HG03520 (cell line): ENCODE results near the gene SMAD3.
A peak's percentile ranks its signal among the peaks of the same experiment; 100 is the strongest.

Source experiments
- ATAC-seq: cut with Tn5 transposase; IDR thresholded peaks from one replicate; pipeline ENCODE4 v1.9.1; 2021; ENCODE audit warnings: mild to moderate bottlenecking, moderate library complexity; ENCODE audit not compliant: unreplicated experiment

SMAD3 gene

GRCh38 chr15:67095912-67096311 is 30.5 kb downstream of the SMAD3 start:
- ATAC-seq: no peak

- ATAC-seq: no peak
These were observed 31.3 kb downstream of the SMAD3 start for GRCh38 chr15:67096546-67097294.

- ATAC-seq: no peak
These were observed 32.0 kb downstream of the SMAD3 start for GRCh38 chr15:67097424-67097823.

DNA sequence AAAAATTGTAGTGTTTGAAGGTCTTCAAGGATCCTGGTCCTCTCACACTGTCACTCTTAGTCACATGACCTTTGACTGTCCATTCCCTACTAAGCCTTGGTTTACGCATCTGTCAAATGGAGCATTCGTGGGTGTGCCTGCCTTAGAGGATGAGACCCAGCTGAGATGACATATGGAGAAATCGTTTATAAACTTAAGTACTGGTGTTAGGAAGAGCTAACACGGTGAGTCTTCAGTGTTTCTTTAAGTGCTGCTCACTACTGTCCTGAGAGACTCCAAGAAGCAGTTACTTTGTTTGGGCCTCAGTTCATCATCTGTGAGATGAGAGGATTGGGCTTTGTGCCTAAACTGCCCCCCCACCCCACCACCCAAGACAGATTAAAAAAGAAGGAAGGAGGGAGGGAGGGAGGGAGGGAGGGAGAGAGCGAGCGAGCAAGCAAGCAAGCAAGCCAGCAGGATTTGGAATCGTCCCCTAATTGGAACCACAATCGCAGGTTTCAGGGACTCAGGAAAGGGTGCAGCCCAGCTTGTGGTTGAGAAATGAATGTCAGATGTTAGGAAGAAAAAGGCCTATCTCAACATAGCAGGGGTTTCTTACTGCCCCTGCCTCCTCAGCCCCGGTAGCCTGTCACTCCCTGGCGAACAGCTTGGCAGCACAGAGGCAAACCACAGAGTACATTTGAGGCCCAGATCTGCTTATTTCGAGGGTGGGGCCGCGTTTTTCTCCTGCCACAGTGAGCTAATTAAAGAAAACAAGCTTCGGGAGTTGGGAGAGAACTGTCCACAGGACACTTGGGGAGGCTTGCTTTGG is 32.7 kb downstream of the SMAD3 start:
- ATAC-seq: no peak

DNA sequence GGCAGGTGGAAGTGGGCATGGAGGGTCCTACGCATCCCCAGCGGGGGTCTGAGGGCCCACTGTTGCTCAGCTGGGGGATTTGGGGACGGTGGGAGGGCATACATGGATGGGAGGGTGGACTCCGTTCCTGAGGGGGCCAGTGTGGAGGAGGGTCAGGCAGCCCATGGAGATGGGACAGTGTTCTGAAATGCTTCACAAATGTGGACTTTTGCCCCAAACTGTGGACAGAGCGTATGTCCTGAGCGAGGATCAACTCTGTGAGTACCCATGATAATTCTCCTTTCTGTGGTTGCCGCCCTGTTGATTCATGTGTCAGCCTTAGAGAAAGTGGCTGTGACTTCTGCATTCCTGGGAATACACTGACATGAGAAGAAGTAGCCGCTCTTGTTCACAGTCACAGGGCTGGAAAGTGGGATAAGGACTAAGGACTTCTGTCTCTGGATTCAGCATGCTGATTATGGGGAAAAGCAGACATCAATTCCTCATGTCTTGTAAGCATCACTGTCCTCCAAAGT is 33.4 kb downstream of the SMAD3 start:
- ATAC-seq: no peak

DNA sequence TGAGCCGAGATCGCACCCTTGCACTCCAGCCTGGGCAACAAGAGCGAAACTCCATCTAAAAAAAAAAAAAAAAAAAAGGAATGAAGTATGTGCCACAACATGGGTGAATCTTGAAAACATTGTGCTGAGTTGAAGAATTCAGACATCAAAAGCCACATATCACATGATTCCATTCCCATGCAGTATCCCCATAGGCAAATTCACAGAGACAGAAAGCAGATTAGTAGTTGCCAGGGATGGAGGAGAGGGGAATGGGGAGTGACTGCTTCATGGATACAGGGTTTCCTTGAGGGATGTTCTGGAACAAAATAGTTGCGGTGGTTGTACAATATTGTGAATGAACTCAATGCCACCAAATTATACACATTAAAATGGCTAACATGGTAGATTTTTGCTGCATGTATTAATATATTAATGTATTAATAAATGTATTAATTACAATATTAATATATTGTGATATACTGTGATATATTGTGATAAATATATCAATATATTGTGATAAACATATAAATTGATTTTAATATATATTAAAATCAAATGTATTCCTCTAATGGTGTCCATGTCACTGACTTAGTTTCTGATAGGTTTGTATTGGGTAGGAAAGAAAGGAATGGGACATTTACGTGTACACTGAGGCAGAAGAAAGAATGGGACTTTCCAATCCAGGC is 34.9 kb downstream of the SMAD3 start:
- no peak for ATAC-seq

- ATAC-seq: peak; percentile 50
These were observed 35.6 kb downstream of the SMAD3 start for GRCh38 chr15:67100801-67101581.

GRCh38 chr15:67101911-67102598 is 36.7 kb downstream of the SMAD3 start:
- ATAC-seq: no peak

DNA sequence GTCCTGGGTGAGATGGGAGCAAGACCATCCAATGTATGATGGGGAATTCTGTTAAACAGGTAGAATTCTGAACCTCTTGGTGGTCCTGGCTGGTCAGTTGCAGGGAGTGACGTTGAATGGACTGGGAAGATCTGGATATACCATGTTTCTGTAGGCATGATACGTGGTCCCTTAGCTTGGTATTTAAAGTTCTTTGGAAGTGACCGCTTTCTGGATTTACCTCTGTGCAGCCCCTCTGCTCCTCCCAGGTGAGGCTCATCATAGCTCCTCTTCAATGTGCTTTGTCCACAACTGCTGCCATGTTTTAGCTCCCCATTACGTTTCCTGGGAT is 37.2 kb downstream of the SMAD3 start:
- ATAC-seq: no peak

DNA sequence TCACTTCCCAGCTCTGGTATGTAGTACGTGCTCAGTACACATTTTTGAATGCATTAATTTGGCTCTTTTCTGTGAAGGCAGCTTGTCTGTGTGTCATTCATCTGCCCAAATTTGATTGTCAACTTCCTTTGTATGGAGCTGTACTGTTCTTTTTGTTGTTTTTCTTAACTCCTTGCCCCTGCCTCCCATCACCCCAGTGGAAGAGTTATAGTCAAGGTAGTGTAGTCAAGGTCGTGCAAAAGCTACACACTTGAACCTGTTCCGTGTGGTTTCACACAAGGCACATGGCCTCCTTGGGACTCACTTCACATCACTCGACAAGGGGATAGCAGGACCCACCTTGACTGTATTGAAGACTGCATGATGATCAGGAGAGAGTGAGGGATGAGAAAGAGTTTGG is 37.6 kb downstream of the SMAD3 start:
- ATAC-seq: no peak

DNA sequence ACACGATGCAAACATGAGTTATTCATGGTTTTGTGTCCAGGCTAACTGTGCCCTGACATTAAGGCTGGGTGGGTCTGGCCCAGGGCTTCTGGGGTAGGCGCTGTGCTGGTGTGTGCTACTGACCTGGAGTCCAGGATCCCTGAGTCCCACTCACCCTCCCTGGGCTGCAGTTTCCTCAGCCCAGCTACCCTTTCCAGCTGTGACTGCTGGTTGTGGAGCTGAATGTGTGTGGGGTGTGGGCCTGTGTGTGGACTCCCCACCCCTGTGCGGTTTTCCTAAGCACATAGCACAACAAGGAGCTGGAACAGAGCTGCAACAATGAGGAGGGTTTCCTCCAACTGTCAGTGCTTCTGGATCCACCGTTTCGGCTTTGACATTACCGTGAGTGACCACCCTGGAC is 38.0 kb downstream of the SMAD3 start:
- ATAC-seq: no peak

GRCh38 chr15:67103869-67104268 is 38.5 kb downstream of the SMAD3 start:
- no peak for ATAC-seq

DNA sequence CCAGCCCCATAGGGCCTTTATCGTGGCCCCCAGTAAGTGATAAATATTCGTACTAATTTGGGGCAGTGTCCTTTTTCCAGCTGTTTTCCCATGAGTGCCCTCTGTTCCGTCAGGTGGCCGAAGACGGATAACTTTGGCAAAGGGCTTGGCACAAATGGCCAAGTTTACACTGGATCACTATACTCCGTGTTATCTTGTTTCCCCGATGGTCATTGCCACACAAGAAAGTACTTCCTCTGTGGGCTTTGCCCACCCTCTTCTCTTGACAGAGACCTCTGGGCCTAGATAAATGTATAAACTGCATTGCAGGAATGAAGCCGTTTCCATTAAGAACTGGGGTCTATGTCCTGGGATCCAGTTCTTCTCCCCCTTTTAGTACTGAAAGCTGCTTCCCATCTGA is 39.1 kb downstream of the SMAD3 start:
- no peak for ATAC-seq

GRCh38 chr15:67105065-67105951 is 39.9 kb downstream of the SMAD3 start:
- ATAC-seq: no peak

DNA sequence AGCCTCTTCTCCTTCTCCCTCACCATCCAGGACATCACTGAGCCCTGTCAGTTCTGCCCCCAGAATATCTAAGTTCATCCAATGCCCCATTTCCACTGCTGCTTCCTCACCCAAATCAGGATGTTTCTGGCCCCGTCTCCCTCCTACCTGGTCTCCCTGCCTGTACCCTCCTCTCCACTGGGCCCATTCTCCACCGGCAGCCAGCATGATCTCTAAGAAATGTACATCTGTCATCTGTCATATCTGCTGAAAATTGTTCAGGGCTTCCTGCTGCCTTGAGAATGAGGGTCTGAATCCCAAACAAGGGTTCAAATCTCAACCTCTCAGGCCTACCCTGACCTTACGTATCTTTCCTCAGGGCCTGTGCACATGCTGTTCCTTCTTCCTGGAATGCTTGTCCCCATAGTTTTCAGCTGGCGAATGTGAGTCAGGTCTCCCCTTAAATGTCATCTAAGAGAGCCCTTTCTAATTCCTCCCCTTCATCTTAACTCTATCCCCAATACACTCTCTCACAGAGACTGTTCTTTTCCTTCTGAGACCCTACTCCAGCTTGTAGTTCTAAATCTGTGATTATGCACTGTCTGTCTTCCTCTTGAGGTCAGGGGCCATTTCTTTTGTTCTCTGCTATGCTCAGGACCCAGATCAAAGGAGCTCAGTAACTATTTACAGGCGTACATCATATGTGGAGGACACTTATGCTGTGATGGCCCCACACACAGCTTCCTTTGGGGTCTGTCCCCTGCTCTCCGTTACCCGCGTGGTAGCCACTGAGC is 40.8 kb downstream of the SMAD3 start:
- ATAC-seq: no peak

DNA sequence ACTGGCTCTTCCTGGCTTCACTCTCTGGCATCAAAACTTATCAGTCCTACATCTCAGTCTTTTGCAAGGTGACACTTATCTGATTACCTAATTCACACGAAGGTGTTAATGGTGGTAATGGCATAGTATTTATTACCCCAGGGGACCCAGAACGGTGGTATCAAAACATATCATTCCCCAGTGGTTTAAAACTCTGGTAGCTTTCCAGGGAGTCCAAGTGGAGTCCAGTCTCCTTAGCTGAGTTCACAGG is 41.3 kb downstream of the SMAD3 start:
- no peak for ATAC-seq

- no peak for ATAC-seq
These were observed 41.8 kb downstream of the SMAD3 start for GRCh38 chr15:67107014-67107812.
